ENCODE results near the gene APOC3. TPM values are rescaled to one million over a fixed set of nuclear protein-coding genes. Genes with fewer than 3 reads are reported as not detected.

APOC3 gene
- total RNA-seq, 1 experiment from 2014 or later, result not detected

GRCh38 chr11:116842117-116842516 lies 12.4 kb downstream of the APOC3 start:
- H3K14ac ChIP-seq (ENCODE audit: insufficient read depth, low read length), result no peak overlapping the region
- DNase-seq, result no peak
- peaks cover 28 to 30% of the 10 kb centered on the region in 2 experiments for H3K4me1 Mint-ChIP-seq
- H3K4me1 ChIP-seq (ENCODE audit: insufficient read depth, low read length), result no peaks in the 10 kb centered on the region
- H3K4me2 ChIP-seq (ENCODE audit: insufficient read depth, insufficient read length, low read length), result no peak overlapping the region
- no peaks in the 10 kb centered on the region for H3K23me2 ChIP-seq (ENCODE audit: insufficient read length, low read depth, low read length, poor library complexity, severe bottlenecking)
- no peak overlapping the region for H2BK120ac ChIP-seq (ENCODE audit: low read depth, low read length, poor library complexity, severe bottlenecking)
- no peak overlapping the region for H3K4ac ChIP-seq (ENCODE audit: low read depth, low read length)
- no peak overlapping the region for H4K91ac ChIP-seq (ENCODE audit: insufficient read length, low read depth, low read length)
- H3K36me3 Mint-ChIP-seq (ENCODE audit: insufficient read depth in 1 of 3, low read depth in 3 of 3), result peaks cover 8 to 37% (median 36%) of the 10 kb centered on the region in 3 experiments; a peak in 5 of 7 replicates
- H3K79me1 ChIP-seq (ENCODE audit: insufficient read depth, low read depth, low read length, poor library complexity, severe bottlenecking), result no peaks in the 10 kb centered on the region
- WGBS (ENCODE audit: extremely low coverage, insufficient read length, low lambda C conversion rate), result no CpG with 5 or more reads among the region's 4 CpGs
- no peak overlapping the region for H2AK5ac ChIP-seq (ENCODE audit: insufficient read length, low read length)
- H4K20me1 ChIP-seq (ENCODE audit: control insufficient read depth, insufficient read depth, insufficient read length), result no peaks in the 10 kb centered on the region
- H3K9me3 Mint-ChIP-seq, result no peaks in the 10 kb centered on the region
- H2BK20ac ChIP-seq (ENCODE audit: low read depth, low read length, poor library complexity, severe bottlenecking), result no peak overlapping the region
- H3T11ph ChIP-seq (ENCODE audit: low read length), result no peak overlapping the region
- no peak overlapping the region for H3K9ac ChIP-seq (ENCODE audit: extremely low read depth, insufficient read length, low read length)
- no peak for TF ChIP-seq CTCF (conservative IDR thresholded peaks at IDR 0.05)
- no peak overlapping the region for H3K56ac ChIP-seq (ENCODE audit: insufficient read length, low read depth, low read length)
- H3K18ac ChIP-seq (ENCODE audit: insufficient read length, low read depth, low read length), result no peak overlapping the region
- H3K23ac ChIP-seq (ENCODE audit: insufficient read length, low read depth, low read length), result no peak overlapping the region
- H3K27ac ChIP-seq (ENCODE audit: insufficient read length, low read depth, low read length), result no peak overlapping the region
- no peak overlapping the region for H2BK12ac ChIP-seq (ENCODE audit: insufficient read length, low read depth, low read length)
- H4K8ac ChIP-seq (replicated peaks; ENCODE audit: insufficient read length, low read depth, low read length), result no peak overlapping the region
- no peak overlapping the region for H2AFZ ChIP-seq (ENCODE audit: low read length)
- H2BK15ac ChIP-seq (ENCODE audit: low read depth, low read length), result no peak overlapping the region
- H3K79me2 ChIP-seq (ENCODE audit: insufficient read depth, low read length), result no peaks in the 10 kb centered on the region
- H3K27me3 ChIP-seq (ENCODE audit: insufficient read depth, low read length), result no peaks in the 10 kb centered on the region
- no peaks in the 10 kb centered on the region for H3K9me3 ChIP-seq (ENCODE audit: control insufficient read depth, low read depth, low read length)
- peak overlapping the region in 1 of 3 experiments; percentile 9; a peak in 1 of 7 replicates for H3K27ac Mint-ChIP-seq
- H2BK5ac ChIP-seq (ENCODE audit: insufficient read length, low read length), result no peak overlapping the region
- H3K4me3 Mint-ChIP-seq, result no peak overlapping the region; a peak in 1 of 5 replicates
- no peak overlapping the region for H4K5ac ChIP-seq (ENCODE audit: insufficient read length, low read depth, low read length)
- H3K27me3 Mint-ChIP-seq (ENCODE audit: low read depth), result no peaks in the 10 kb centered on the region
